Measurements from ENCODE around the gene PHACTR1.

DNA sequence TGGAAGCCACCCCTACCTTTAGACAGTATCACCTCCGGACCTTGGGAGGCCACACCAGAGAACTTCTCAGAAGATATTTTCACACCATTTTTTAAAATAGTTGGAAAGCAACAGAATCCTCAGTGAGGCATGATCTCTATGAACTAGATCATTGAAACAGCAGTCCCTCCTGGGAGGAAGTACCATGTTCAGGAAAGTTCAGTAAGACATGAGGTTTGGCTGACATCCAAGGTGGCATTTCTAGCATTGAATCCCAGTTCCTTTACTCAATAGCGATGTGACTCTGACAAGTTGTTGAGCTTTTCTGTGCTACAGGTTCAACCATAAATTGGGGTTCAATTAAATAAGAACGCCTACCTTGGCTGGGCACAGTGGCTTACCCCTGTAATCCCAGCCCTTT lies 442.7 kb downstream of the PHACTR1 start:
- TF ChIP-seq, protein P1, sequence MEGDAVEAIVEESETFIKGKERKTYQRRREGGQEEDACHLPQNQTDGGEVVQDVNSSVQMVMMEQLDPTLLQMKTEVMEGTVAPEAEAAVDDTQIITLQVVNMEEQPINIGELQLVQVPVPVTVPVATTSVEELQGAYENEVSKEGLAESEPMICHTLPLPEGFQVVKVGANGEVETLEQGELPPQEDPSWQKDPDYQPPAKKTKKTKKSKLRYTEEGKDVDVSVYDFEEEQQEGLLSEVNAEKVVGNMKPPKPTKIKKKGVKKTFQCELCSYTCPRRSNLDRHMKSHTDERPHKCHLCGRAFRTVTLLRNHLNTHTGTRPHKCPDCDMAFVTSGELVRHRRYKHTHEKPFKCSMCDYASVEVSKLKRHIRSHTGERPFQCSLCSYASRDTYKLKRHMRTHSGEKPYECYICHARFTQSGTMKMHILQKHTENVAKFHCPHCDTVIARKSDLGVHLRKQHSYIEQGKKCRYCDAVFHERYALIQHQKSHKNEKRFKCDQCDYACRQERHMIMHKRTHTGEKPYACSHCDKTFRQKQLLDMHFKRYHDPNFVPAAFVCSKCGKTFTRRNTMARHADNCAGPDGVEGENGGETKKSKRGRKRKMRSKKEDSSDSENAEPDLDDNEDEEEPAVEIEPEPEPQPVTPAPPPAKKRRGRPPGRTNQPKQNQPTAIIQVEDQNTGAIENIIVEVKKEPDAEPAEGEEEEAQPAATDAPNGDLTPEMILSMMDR (IDR thresholded peaks at IDR 0.05) = no peak
- TF ChIP-seq POLR2A (IDR thresholded peaks at IDR 0.05) = no peak
